Activated T-helper 2 cell treated with anti-CD3 and anti-CD28 coated beads, Interferon-gamma antibody, Interleukin-2, Interleukin-4, amounts not matched to agents 10 μg/mL and 5 μg/mL and 100 μg/mL, durations not matched to agents 14 hours and 24 hours and 36 hours (primary cell): ENCODE measurements around the gene ITGB8. TPM values are rescaled to one million over a fixed set of nuclear protein-coding genes. Genes with fewer than 3 reads are reported as not detected.

Experiments used
- DNase-seq: peaks from one replicate; pipeline ENCODE4 v3.0.0; 2021; ENCODE audit warnings: low spot score
- H3K27ac Mint-ChIP-seq: one replicate; pipeline ENCODE4 v1.8.0; 2021; ENCODE audit warnings: mixed read lengths
- H3K27me3 Mint-ChIP-seq: one replicate; pipeline ENCODE4 v1.8.0; 2021; ENCODE audit warnings: low read depth, mixed read lengths
- H3K36me3 Mint-ChIP-seq: one replicate; pipeline ENCODE4 v1.8.0; 2021; ENCODE audit warnings: low read depth, mixed read lengths
- H3K4me1 Mint-ChIP-seq: one replicate; pipeline ENCODE4 v1.8.0; 2021; ENCODE audit warnings: low read depth, mixed read lengths
- H3K4me3 Mint-ChIP-seq: one replicate; pipeline ENCODE4 v1.8.0; 2021; ENCODE audit warnings: low read depth, mild to moderate bottlenecking, moderate library complexity, mixed read lengths
- H3K9me3 Mint-ChIP-seq: one replicate; pipeline ENCODE4 v1.8.0; 2021; ENCODE audit warnings: mixed read lengths
- intact Hi-C: fragments of 100-400 bp; cut with micrococcal nuclease; formaldehyde crosslinking; loops from one replicate; pipeline ENCODE4 v1.15.1; 2023
- total RNA-seq: library from RNA; stranded (reverse); gene quantifications from 2 replicates; pipeline ENCODE4 v1.2.3, GENCODE V29; 2022

The ITGB8 gene
- 0.05 TPM in 1 of 2 replicates, not detected in the other for total RNA-seq

- H3K4me3 Mint-ChIP-seq = peak within 1 kb of the TSS; percentile 77
- intact Hi-C loops = loop anchor here (5.0 to 10.0 kb wide), 3 partner anchors 48 to 626 kb away; partner anchors contain the start of gene POLR1F
- H3K4me1 Mint-ChIP-seq = peaks cover 20% of the 10 kb centered on the region
- DNase-seq = peak; percentile 23
- peak within 1 kb of the TSS; percentile 28 for H3K27ac Mint-ChIP-seq
- no peaks in the 10 kb centered on the region for H3K9me3 Mint-ChIP-seq
- peaks cover 63% of the 10 kb centered on the region for H3K27me3 Mint-ChIP-seq
- H3K36me3 Mint-ChIP-seq = no peaks in the 10 kb centered on the region
Observed at GRCh38 chr7:20330239-20330927, at the start of gene ITGB8. TSS of gene ITGB8 (plus strand) at chr7:20330900. CDS start at chr7:20331807, 907 bp downstream.

- intact Hi-C loops = loop anchor here (5.0 kb wide), 1 partner anchor 49 kb away; the partner anchor contains the start of gene ITGB8
- no peak for DNase-seq
- H3K4me3 Mint-ChIP-seq = no peak overlapping the region
Observed at GRCh38 chr7:20282959-20283358, 47.7 kb upstream of the ITGB8 start.

GRCh38 chr7:20283385-20283784 lies 47.3 kb upstream of the ITGB8 start:
- DNase-seq = no peak
- H3K4me1 Mint-ChIP-seq = no peaks in the 10 kb centered on the region
- no peaks in the 10 kb centered on the region for H3K27me3 Mint-ChIP-seq
- H3K36me3 Mint-ChIP-seq = no peaks in the 10 kb centered on the region
- no peaks in the 10 kb centered on the region for H3K9me3 Mint-ChIP-seq
- no peak overlapping the region for H3K4me3 Mint-ChIP-seq
- no peak overlapping the region for H3K27ac Mint-ChIP-seq
- intact Hi-C loops = loop anchor here (5.0 kb wide), 1 partner anchor 49 kb away; the partner anchor contains the start of gene ITGB8

More at GRCh38 chr7:20282959-20283358, 47.7 kb upstream of the ITGB8 start:
- Mint-ChIP-seq H3K9me3 (no peaks in the 10 kb centered on the region), H3K27me3 (no peaks in the 10 kb centered on the region), H3K27ac (no peak overlapping the region), H3K36me3 (no peaks in the 10 kb centered on the region), H3K4me1 (no peaks in the 10 kb centered on the region)

- Mint-ChIP-seq H3K36me3 (no peaks in the 10 kb centered on the region), H3K9me3 (no peaks in the 10 kb centered on the region), H3K27ac (no peak overlapping the region), H3K4me3 (no peak overlapping the region), H3K4me1 (no peaks in the 10 kb centered on the region), H3K27me3 (no peaks in the 10 kb centered on the region)
- intact Hi-C loops = loop anchor here (5.0 kb wide), 1 partner anchor 48 kb away; the partner anchor contains the start of gene ITGB8
- no peak for DNase-seq
Observed at GRCh38 chr7:20284003-20284770, 46.5 kb upstream of the ITGB8 start.

GRCh38 chr7:20284771-20285143 lies 45.9 kb upstream of the ITGB8 start:
- H3K27ac Mint-ChIP-seq = no peak overlapping the region
- H3K27me3 Mint-ChIP-seq = no peaks in the 10 kb centered on the region
- no peaks in the 10 kb centered on the region for H3K4me1 Mint-ChIP-seq
- no peaks in the 10 kb centered on the region for H3K36me3 Mint-ChIP-seq
- no peak overlapping the region for H3K4me3 Mint-ChIP-seq
- no peaks in the 10 kb centered on the region for H3K9me3 Mint-ChIP-seq
- intact Hi-C loops = loop anchor here (5.0 kb wide), 1 partner anchor 48 kb away; the partner anchor contains the start of gene ITGB8
- no peak for DNase-seq

GRCh38 chr7:20287317-20287716 lies 43.4 kb upstream of the ITGB8 start:
- intact Hi-C loops = no loop called here
- no peaks in the 10 kb centered on the region for H3K36me3 Mint-ChIP-seq
- no peaks in the 10 kb centered on the region for H3K4me1 Mint-ChIP-seq
- no peak overlapping the region for H3K27ac Mint-ChIP-seq
- H3K4me3 Mint-ChIP-seq = no peak overlapping the region
- no peak for DNase-seq
- no peaks in the 10 kb centered on the region for H3K27me3 Mint-ChIP-seq
- H3K9me3 Mint-ChIP-seq = no peaks in the 10 kb centered on the region

- no peaks in the 10 kb centered on the region for H3K9me3 Mint-ChIP-seq
- H3K36me3 Mint-ChIP-seq = no peaks in the 10 kb centered on the region
- no peaks in the 10 kb centered on the region for H3K4me1 Mint-ChIP-seq
- no peaks in the 10 kb centered on the region for H3K27me3 Mint-ChIP-seq
- DNase-seq = no peak
- H3K27ac Mint-ChIP-seq = no peak overlapping the region
- intact Hi-C loops = no loop called here
- no peak overlapping the region for H3K4me3 Mint-ChIP-seq
Observed at GRCh38 chr7:20288036-20288435, 42.7 kb upstream of the ITGB8 start.

- H3K27me3 Mint-ChIP-seq = no peaks in the 10 kb centered on the region
- no peaks in the 10 kb centered on the region for H3K4me1 Mint-ChIP-seq
- no peaks in the 10 kb centered on the region for H3K9me3 Mint-ChIP-seq
- intact Hi-C loops = no loop called here
- no peak for DNase-seq
- no peak overlapping the region for H3K27ac Mint-ChIP-seq
- no peak overlapping the region for H3K4me3 Mint-ChIP-seq
- H3K36me3 Mint-ChIP-seq = no peaks in the 10 kb centered on the region
Observed at GRCh38 chr7:20290505-20291111, 40.1 kb upstream of the ITGB8 start.

- no peak for DNase-seq
- Mint-ChIP-seq H3K4me1 (no peaks in the 10 kb centered on the region), H3K9me3 (no peaks in the 10 kb centered on the region), H3K4me3 (no peak overlapping the region), H3K27ac (no peak overlapping the region), H3K27me3 (peaks cover 2% of the 10 kb centered on the region), H3K36me3 (no peaks in the 10 kb centered on the region)
- intact Hi-C loops = no loop called here
Observed at GRCh38 chr7:20293336-20293735, 37.4 kb upstream of the ITGB8 start.

- no peak overlapping the region for H3K4me3 Mint-ChIP-seq
- peaks cover 3% of the 10 kb centered on the region for H3K27me3 Mint-ChIP-seq
- no peaks in the 10 kb centered on the region for H3K36me3 Mint-ChIP-seq
- H3K27ac Mint-ChIP-seq = no peak overlapping the region
- peaks cover 6% of the 10 kb centered on the region for H3K4me1 Mint-ChIP-seq
- DNase-seq = no peak
- intact Hi-C loops = no loop called here
- H3K9me3 Mint-ChIP-seq = no peaks in the 10 kb centered on the region
Observed at GRCh38 chr7:20296444-20296843, 34.3 kb upstream of the ITGB8 start.

- H3K27me3 Mint-ChIP-seq = peaks cover 3% of the 10 kb centered on the region
- no peak for DNase-seq
- peaks cover 6% of the 10 kb centered on the region for H3K4me1 Mint-ChIP-seq
- no peaks in the 10 kb centered on the region for H3K9me3 Mint-ChIP-seq
- H3K27ac Mint-ChIP-seq = no peak overlapping the region
- no peaks in the 10 kb centered on the region for H3K36me3 Mint-ChIP-seq
- H3K4me3 Mint-ChIP-seq = no peak overlapping the region
- intact Hi-C loops = no loop called here
Observed at GRCh38 chr7:20296901-20297300, 33.8 kb upstream of the ITGB8 start.

- peaks cover 3% of the 10 kb centered on the region for H3K27me3 Mint-ChIP-seq
- intact Hi-C loops = no loop called here
- H3K4me3 Mint-ChIP-seq = no peak overlapping the region
- H3K27ac Mint-ChIP-seq = no peak overlapping the region
- H3K4me1 Mint-ChIP-seq = peaks cover 6% of the 10 kb centered on the region
- H3K36me3 Mint-ChIP-seq = no peaks in the 10 kb centered on the region
- DNase-seq = no peak
- no peaks in the 10 kb centered on the region for H3K9me3 Mint-ChIP-seq
Observed at GRCh38 chr7:20298486-20298901, 32.2 kb upstream of the ITGB8 start.

- intact Hi-C loops = no loop called here
- no peaks in the 10 kb centered on the region for H3K36me3 Mint-ChIP-seq
- H3K9me3 Mint-ChIP-seq = no peaks in the 10 kb centered on the region
- peaks cover 3% of the 10 kb centered on the region for H3K27me3 Mint-ChIP-seq
- DNase-seq = no peak
- no peak overlapping the region for H3K27ac Mint-ChIP-seq
- peaks cover 6% of the 10 kb centered on the region for H3K4me1 Mint-ChIP-seq
- H3K4me3 Mint-ChIP-seq = no peak overlapping the region
Observed at GRCh38 chr7:20299145-20299544, 31.6 kb upstream of the ITGB8 start.
